ENCODE data around the gene TBXAS1.

TBXAS1 gene

GRCh38 chr7:140031364-140031763 is 202.3 kb downstream of the TBXAS1 start:
- DNase-seq = no peak

GRCh38 chr7:140033036-140033435 is 204.0 kb downstream of the TBXAS1 start:
- DNase-seq = no peak

- no peak for DNase-seq
These were observed 204.8 kb downstream of the TBXAS1 start for GRCh38 chr7:140033779-140034363.

- no peak for DNase-seq
These were observed 205.4 kb downstream of the TBXAS1 start for GRCh38 chr7:140034421-140034820.

GRCh38 chr7:140035400-140036223 is 206.5 kb downstream of the TBXAS1 start:
- no peak for DNase-seq

- DNase-seq = no peak
These were observed 207.3 kb downstream of the TBXAS1 start for GRCh38 chr7:140036224-140036962.

GRCh38 chr7:140039066-140039465 is 210.0 kb downstream of the TBXAS1 start:
- DNase-seq = no peak

GRCh38 chr7:140039896-140040295 is 210.8 kb downstream of the TBXAS1 start:
- no peak for DNase-seq

- no peak for DNase-seq
These were observed 212.8 kb downstream of the TBXAS1 start for GRCh38 chr7:140041659-140042385.

- DNase-seq = no peak
These were observed 213.3 kb downstream of the TBXAS1 start for GRCh38 chr7:140042386-140042670.

GRCh38 chr7:140044251-140044650 is 215.2 kb downstream of the TBXAS1 start:
- no peak for DNase-seq

- no peak for DNase-seq
These were observed 216.6 kb downstream of the TBXAS1 start for GRCh38 chr7:140045697-140046096.

GRCh38 chr7:140047197-140047596 is 218.1 kb downstream of the TBXAS1 start:
- no peak for DNase-seq

GRCh38 chr7:140048138-140048537 is 219.1 kb downstream of the TBXAS1 start:
- DNase-seq = no peak

- no peak for DNase-seq
These were observed 219.9 kb downstream of the TBXAS1 start for GRCh38 chr7:140048989-140049338.

GRCh38 chr7:140049339-140050024 is 220.4 kb downstream of the TBXAS1 start:
- DNase-seq = no peak

- DNase-seq = no peak
These were observed 221.0 kb downstream of the TBXAS1 start for GRCh38 chr7:140050100-140050499.

- DNase-seq = no peak
These were observed 222.8 kb downstream of the TBXAS1 start for GRCh38 chr7:140051820-140052219.

GRCh38 chr7:140053812-140054539 is 224.9 kb downstream of the TBXAS1 start:
- DNase-seq = no peak

- DNase-seq = no peak
These were observed 225.7 kb downstream of the TBXAS1 start for GRCh38 chr7:140054751-140055150.

- DNase-seq = no peak
These were observed 226.8 kb downstream of the TBXAS1 start for GRCh38 chr7:140055833-140056232.

Measured in stimulated activated naive CD4-positive, alpha-beta T cell treated with Interleukin-2 at 50 U/mL for 16 hours (primary cell).